ENCODE measurements around the gene TMEM138. TPM values are rescaled to one million over a fixed set of nuclear protein-coding genes. Genes with fewer than 3 reads are reported as not detected.

Gene TMEM138
- total RNA-seq = 13.7 and 20.7 TPM in 2 replicates

DNA sequence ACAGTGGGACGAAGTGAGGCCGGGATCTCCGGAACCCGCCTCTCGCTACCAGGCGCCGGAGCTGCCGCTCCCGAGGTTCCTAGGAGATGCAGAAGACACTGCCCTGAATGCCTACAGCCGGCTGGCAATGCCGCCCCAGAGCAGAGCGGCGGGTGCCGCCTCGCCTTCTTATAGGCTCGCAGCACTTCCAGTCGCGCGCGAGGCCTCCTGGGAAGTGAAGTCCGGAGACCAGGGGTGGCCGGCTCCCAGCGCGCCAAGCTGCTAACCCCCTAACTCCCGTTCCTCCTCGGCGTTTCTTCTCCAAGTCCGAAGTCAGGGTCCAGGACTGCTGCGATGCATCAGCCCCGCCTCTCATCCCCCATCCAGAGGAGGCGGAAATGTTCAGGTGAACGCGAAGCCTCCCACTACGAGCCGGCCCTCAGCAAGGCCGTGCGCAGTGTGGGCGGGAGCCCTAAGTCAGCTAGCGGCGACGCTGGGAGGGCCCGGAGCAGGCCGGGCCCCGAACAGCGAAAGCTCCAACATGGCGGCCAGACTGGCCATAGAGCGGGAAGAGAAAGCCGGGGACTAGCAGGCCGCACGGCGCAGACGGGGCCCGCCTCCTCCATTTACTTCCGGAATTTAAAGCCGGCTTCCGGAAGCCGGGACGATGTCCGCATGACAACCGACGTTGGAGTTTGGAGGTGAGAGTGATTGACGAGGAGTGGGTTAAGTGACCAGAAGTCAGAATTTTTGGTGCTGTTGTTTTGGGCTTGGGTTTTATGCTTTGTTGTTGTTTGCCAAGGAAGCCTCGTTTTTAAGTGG is at the start of gene TMEM138, which contains the start of gene CYB561A3:
Gene TMEM138, plus strand, starts transcription at position 634 of the 801 bp plus-strand sequence. CDS start 2,017 bp downstream, outside the sequence.
Gene CYB561A3, minus strand, starts transcription at position 142 of the 801 bp plus-strand sequence. CDS start 5,169 bp downstream, outside the sequence.
- DNase-seq (ENCODE audit: low read depth, low spot score) = peak; percentile 74

- DNase-seq (ENCODE audit: low read depth, low spot score) = no peak
These were observed 46.9 kb upstream of the TMEM138 start for GRCh38 chr11:61315260-61315659.

- no peak for DNase-seq (ENCODE audit: low read depth, low spot score)
These were observed 36.3 kb upstream of the TMEM138 start for GRCh38 chr11:61325649-61326414.

- DNase-seq (ENCODE audit: low read depth, low spot score) = no peak
These were observed 34.5 kb upstream of the TMEM138 start for GRCh38 chr11:61327669-61328071.

DNA sequence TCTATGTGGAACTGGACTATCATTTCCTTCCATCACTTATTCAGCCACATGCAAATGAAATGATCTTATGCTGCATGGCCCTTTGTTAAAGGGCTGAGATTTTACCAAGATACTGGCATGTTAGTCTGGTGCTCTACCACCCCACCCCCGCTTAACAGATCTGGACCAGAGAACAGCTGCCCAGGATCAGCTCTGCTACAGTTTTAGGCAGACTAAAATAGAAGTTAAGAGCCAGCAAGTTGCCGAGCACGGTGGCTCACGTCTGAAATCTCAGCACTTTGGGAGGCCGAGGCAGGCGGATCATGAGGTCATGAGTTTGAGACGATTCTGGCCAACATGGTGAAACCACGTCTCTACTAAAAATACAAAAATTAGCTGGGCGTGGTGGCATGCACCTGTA is 33.8 kb upstream of the TMEM138 start:
- no peak for DNase-seq (ENCODE audit: low read depth, low spot score)

DNA sequence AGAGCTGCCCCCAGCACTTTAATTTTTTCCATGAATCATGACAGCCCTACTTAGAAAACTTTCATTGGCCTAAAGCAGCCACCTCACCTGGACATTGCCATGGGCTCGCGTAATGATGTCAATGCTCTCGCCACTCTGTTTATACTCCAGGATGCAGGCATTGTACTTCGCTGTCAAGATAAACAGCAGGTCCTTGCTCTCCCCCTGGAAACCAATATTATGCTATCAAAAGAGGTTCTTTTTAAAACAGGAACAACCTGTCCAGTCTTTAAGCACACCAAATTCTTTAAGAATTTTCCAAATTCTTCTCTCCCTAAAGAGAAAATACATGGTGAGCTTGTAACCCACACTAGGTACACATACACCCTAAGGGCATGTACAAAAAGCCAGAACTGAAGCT is 32.3 kb upstream of the TMEM138 start:
- no peak for DNase-seq (ENCODE audit: low read depth, low spot score)

DNA sequence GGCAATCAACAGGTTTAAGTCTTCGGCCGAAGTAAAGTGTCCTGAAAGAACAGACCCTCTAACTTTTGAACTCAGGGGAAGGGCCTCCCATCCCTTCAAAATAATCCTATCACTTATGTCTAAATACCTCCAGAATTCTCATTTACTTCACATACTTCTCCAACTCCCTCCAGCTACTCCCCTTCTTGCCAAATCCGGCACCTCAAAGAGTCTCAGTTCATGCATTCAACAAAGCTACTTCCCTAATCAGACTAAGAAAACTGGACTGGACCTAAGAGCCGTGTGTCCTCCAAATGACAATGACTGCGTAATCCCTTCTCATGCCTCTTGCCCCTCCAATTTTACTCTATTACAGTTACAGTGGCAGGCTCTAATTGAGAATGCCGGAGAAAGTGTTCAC is 30.5 kb upstream of the TMEM138 start:
- DNase-seq (ENCODE audit: low read depth, low spot score) = no peak

GRCh38 chr11:61332281-61332796 is 29.8 kb upstream of the TMEM138 start:
- DNase-seq (ENCODE audit: low read depth, low spot score) = no peak

- DNase-seq (ENCODE audit: low read depth, low spot score) = peak; percentile 62
These were observed 29.2 kb upstream of the TMEM138 start, which contains the start of the genes DDB1 and TKFC for GRCh38 chr11:61332797-61333549. Gene DDB1 (minus strand): TSS chr11:61333105. CDS start chr11:61332968, 137 bp downstream. Gene TKFC (plus strand): TSS chr11:61333228. CDS start chr11:61334729, 1,501 bp downstream.

- no peak for DNase-seq (ENCODE audit: low read depth, low spot score)
These were observed 28.4 kb upstream of the TMEM138 start for GRCh38 chr11:61333550-61334433.

DNA sequence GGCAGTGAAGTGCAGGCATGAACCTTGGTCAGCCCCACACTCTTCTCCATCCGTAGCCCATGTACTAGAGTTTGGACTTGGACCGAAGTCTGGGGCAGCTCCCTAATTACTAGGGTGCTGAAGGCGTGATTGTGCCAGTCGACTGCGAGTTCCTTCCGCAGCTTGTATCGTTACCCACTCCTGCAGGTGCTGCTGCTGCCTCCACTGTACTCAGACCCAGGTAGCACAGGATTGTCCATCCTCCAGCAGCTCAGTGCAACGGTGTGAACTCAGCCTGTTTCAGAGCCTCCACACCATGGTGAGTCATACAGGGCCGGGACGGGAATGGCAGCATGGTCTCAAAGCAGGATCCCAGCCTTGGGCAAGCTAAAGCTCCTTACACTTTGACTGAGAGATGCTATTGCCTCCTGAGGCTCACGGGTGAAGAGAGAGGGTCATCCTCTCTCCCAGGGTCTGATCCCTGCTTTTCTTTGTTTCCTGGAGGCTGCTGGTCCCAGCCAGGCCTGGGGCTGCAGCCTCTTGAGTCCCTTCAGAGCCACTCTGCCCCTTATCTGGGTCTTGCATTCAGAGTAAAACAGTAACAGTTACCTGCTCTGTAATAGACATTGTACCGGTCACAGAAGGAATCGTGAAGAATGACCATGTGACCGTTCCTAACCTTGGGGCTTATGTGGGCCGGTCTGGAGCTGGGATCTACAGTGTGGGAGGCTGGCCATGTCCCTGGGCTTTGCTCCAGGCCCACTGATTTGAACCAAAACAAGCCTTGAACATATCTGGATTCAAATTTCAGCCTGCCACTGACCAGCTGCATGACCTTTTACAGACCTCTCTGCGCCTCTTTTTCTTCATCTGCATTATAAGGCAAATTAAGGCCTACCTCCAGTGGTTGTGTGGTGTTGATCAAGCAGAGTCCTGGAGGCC is 27.5 kb upstream of the TMEM138 start:
- DNase-seq (ENCODE audit: low read depth, low spot score) = no peak

GRCh38 chr11:61335355-61335710 is 26.8 kb upstream of the TMEM138 start:
- DNase-seq (ENCODE audit: low read depth, low spot score) = no peak

GRCh38 chr11:61336171-61336935 is 25.8 kb upstream of the TMEM138 start:
- DNase-seq (ENCODE audit: low read depth, low spot score) = peak; percentile 17

DNA sequence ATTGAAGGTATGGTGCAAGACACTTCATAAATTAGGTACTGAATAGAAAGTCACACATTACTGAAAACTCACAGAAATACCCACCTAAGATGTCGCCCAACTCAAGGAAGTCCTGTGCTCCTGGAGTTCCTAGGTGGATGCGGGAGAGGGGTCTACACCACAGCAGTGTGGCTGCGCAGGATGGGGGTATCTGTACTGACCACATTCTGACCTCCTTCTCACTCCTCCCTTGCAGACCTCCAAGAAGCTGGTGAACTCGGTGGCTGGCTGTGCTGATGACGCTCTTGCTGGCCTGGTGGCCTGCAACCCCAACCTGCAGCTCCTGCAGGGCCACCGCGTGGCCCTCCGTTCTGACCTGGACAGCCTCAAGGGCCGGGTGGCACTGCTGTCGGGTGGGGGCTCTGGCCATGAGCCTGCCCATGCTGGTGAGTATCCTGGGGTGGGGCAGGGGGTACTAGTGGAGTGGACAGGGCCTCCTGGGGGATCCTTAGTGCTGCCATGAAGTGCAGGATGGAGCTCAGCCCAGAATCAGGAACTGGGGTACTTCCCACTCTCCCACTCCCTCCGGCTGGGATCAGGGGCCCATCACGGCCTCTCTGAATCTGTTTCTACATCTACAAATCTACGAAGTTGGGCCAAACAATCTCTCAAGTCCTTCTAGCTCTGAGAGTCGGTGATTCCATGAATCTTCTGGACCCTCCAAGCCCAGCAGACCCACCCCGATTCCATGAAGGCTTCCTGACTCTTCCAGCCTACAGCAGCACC is 24.3 kb upstream of the TMEM138 start:
- DNase-seq (ENCODE audit: low read depth, low spot score) = no peak

GRCh38 chr11:61338783-61339489 is 23.2 kb upstream of the TMEM138 start:
- DNase-seq (ENCODE audit: low read depth, low spot score) = no peak

- no peak for DNase-seq (ENCODE audit: low read depth, low spot score)
These were observed 22.7 kb upstream of the TMEM138 start for GRCh38 chr11:61339490-61339878.

GRCh38 chr11:61340979-61341378 is 21.2 kb upstream of the TMEM138 start:
- no peak for DNase-seq (ENCODE audit: low read depth, low spot score)

All from pulmonary artery endothelial cell (primary cell).